Lower lobe of right lung (tissue), 2 donors: ENCODE data around the gene ASPSCR1. TPM values are rescaled to one million over a fixed set of nuclear protein-coding genes. Genes with fewer than 3 reads are reported as not detected.

ENCODE experiments used
- ATAC-seq, 2 donors: fragments of 200-7000 bp; cut with Tn5 transposase; one replicate each; pipeline ENCODE4 v1.9.1; 2020 to 2022; ENCODE audit warnings: mild to moderate bottlenecking in 2 of 2, moderate library complexity in 2 of 2
- DNase-seq: peaks from one replicate; pipeline ENCODE4 v3.0.0-alpha.2; 2020
- H3K27ac ChIP-seq: fragments of 200-600 bp; one replicate; pipeline ENCODE4 v1.8.0; 2022
- H3K27me3 ChIP-seq: fragments of 200-600 bp; one replicate; pipeline ENCODE4 v1.8.0; 2022; ENCODE audit warnings: low read depth
- H3K36me3 ChIP-seq: fragments of 200-600 bp; one replicate; pipeline ENCODE4 v1.8.0; 2022; ENCODE audit warnings: mild to moderate bottlenecking
- H3K4me1 ChIP-seq: fragments of 200-600 bp; one replicate; pipeline ENCODE4 v1.8.0; 2022
- H3K4me3 ChIP-seq: fragments of 200-600 bp; one replicate; pipeline ENCODE4 v1.8.0; 2022; ENCODE audit warnings: mild to moderate bottlenecking
- H3K9me3 ChIP-seq: fragments of 200-600 bp; one replicate; pipeline ENCODE4 v1.8.0; 2022
- intact Hi-C: fragments of 100-400 bp; cut with DNase I; formaldehyde crosslinking; loops from one replicate; pipeline ENCODE4 v1.11.0; 2022
- total RNA-seq: library from RNA; stranded (reverse); fragmentation: NEBNext Ultra II Directional; extraction: Animal tissue kit (Norgen Biotek cat#: 25700); gene quantifications from one replicate; pipeline ENCODE4 v1.2.1, GENCODE V29; 2021
- TF ChIP-seq, protein P1 (sequence below): fragments of 200-600 bp; IDR thresholded peaks from one replicate; pipeline ENCODE4 v1.8.0; 2022; ENCODE audit warnings: antibody characterized with exemption, mild to moderate bottlenecking
- donor health status: DM: no; HTN: yes; CAD: no; lungs with severe emphysema.

The ASPSCR1 gene
- total RNA-seq, 1 donor from 2014 or later, result 45.3 TPM

DNA sequence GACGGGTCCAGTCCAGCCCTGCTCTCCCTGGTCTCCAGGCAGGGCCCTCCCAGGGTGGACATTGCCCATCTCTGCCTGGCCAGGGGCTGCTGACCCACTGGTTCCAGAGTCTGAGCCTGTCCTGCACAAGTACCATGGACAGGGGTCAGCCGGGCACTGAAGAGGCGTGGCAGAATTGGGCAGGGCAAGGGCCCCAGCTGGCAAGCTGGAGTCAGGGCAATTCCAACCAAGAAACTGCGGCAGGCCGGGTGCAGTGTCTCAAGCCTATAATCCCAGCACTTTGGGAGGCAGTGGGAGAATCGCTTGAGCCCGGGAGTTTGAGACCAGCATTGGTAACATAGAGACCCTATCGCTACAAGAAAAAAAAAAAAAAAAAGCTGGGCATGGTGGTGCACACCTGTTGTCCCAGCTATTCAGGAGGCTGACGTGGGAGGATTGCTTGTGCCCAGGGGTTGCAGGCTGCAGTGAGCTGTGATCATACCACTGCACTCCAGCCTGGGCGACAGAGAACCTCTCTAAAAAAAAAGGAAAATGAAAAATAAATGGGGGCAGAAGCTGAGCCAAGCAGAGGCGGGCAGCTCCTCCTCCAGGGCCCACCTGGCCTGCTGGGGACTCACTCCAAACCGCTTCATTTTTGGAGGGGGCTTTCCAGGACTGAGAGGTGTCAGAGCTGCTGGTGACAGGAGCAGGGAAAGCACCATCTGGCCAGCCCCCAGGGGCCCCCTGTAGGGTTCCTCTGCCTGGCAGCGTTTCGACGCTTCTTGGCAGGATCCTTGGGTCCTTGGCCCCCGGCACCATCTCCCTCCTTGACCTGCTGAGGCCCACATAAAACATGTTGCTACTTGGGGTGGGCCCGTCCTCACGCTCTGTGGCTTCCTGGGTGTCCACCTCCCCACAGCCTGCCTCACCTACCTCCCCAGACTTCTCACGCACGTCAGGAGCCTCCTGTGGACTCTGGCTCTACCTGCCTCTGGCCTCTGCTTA, 47.0 kb upstream of the ASPSCR1 start:
- TF ChIP-seq, protein P1, sequence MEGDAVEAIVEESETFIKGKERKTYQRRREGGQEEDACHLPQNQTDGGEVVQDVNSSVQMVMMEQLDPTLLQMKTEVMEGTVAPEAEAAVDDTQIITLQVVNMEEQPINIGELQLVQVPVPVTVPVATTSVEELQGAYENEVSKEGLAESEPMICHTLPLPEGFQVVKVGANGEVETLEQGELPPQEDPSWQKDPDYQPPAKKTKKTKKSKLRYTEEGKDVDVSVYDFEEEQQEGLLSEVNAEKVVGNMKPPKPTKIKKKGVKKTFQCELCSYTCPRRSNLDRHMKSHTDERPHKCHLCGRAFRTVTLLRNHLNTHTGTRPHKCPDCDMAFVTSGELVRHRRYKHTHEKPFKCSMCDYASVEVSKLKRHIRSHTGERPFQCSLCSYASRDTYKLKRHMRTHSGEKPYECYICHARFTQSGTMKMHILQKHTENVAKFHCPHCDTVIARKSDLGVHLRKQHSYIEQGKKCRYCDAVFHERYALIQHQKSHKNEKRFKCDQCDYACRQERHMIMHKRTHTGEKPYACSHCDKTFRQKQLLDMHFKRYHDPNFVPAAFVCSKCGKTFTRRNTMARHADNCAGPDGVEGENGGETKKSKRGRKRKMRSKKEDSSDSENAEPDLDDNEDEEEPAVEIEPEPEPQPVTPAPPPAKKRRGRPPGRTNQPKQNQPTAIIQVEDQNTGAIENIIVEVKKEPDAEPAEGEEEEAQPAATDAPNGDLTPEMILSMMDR, result no peak
- no peak overlapping the region for H3K4me3 ChIP-seq
- no peaks in the 10 kb centered on the region for H3K9me3 ChIP-seq
- no peak for ATAC-seq
- no peaks in the 10 kb centered on the region for H3K36me3 ChIP-seq
- intact Hi-C loops, result no loop called here
- DNase-seq, result no peak
- H3K27ac ChIP-seq, result no peak overlapping the region
- peaks cover 20% of the 10 kb centered on the region for H3K4me1 ChIP-seq
- peaks cover 13% of the 10 kb centered on the region for H3K27me3 ChIP-seq

DNA sequence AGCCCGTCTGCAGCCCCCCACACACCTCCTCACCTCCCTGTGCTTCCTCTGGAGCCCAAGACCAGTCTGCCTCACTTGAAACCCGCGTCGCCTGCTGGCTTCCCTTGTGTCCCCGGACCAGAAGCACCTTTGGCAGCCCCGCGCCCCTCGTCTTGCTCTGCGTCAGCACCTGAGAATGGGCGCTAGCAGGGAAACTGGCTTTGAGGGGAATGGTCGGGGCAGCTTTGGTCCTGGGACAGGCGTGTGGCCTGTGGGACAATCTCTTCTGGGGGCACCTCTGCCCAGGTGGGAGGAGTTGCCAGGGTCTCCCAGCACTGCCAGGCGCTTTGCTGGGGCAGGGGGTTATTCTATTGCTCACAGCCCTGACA, 46.3 kb upstream of the ASPSCR1 start:
- Histone ChIP-seq H3K27ac (no peak overlapping the region), H3K36me3 (no peaks in the 10 kb centered on the region), H3K4me3 (no peak overlapping the region), H3K27me3 (peaks cover 13% of the 10 kb centered on the region), H3K4me1 (peaks cover 13% of the 10 kb centered on the region), H3K9me3 (no peaks in the 10 kb centered on the region)
- intact Hi-C loops, result no loop called here
- no peak for DNase-seq
- TF ChIP-seq, protein P1, result no peak
- no peak for ATAC-seq

DNA sequence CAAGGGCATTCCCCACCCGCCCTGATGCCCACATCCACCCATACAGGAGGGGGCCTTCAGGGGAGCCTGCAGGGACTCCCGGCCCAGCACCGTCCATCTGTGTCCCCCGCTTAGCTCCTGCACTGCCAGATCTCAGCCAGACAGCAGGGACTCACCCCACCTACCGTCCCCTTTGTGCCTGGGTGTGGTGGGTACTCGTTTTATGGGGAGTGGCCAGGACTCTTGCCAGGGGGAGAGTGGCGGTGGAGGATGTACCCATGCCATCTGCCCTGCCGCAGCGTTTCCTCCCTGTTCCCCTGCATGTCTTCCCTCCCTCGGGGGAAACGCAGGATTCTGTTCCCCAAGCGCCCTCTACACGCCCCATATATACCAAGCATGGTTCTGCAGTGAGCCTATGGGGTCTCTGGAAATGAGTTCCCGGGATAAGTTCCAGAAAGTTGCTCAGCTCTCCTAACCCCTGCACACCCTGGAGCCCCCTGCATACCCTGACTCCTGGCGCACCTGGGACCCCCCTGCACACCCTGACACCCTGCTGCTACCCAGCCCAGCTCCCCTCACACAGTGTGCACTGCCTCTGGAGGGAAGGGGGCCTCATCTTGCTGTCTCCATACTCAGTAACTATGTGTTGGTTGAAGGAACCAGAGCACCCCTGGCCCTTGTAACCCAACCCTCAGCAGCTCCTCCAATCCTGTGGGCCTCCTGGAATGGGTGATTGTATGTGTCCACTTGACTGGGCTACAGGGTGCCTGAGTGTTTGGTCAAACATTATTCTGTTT, 45.7 kb upstream of the ASPSCR1 start:
- no peak for DNase-seq
- H3K27ac ChIP-seq, result no peak overlapping the region
- TF ChIP-seq, protein P1, result no peak
- H3K9me3 ChIP-seq, result no peaks in the 10 kb centered on the region
- H3K27me3 ChIP-seq, result peaks cover 16% of the 10 kb centered on the region
- no peak overlapping the region for H3K4me3 ChIP-seq
- ATAC-seq, result no peak
- H3K4me1 ChIP-seq, result peaks cover 11% of the 10 kb centered on the region
- intact Hi-C loops, result no loop called here
- no peaks in the 10 kb centered on the region for H3K36me3 ChIP-seq

DNA sequence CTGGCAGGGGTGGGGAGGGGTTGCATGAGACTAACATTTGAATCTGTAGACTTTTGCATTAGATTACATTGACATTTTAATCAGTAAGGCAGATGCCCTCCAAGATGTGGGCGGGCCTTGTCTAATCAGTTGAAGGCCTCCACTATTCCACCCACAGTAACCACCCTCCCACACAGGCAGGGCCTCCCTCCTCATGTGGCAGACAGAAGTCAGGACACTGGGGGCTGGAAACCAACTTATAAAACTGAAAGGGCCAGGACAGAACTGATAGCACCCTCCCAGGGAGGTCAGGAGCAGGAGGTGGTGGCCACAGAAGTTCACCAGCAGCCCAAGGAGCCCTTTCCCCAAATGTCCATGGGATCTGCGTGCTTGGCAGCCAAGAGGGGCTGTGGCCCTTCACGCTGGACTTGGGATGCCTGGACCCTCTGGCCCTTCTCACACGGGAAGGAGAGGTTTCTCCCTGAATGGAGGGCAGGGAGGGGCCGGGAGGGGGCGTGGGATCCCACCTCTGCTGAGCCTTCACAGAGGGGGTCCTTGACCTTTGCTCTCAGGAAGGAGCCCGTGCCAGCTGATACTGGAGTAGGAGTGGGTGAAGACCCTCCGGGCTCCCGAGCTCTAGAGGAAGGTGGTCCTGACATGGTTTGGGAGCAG, 45.0 kb upstream of the ASPSCR1 start:
- DNase-seq, result no peak
- H3K27ac ChIP-seq, result no peak overlapping the region
- no peak for ATAC-seq
- no peak overlapping the region for H3K4me3 ChIP-seq
- TF ChIP-seq, protein P1, result no peak
- H3K9me3 ChIP-seq, result no peaks in the 10 kb centered on the region
- H3K36me3 ChIP-seq, result no peaks in the 10 kb centered on the region
- intact Hi-C loops, result no loop called here
- H3K4me1 ChIP-seq, result peaks cover 11% of the 10 kb centered on the region
- peaks cover 17% of the 10 kb centered on the region for H3K27me3 ChIP-seq

DNA sequence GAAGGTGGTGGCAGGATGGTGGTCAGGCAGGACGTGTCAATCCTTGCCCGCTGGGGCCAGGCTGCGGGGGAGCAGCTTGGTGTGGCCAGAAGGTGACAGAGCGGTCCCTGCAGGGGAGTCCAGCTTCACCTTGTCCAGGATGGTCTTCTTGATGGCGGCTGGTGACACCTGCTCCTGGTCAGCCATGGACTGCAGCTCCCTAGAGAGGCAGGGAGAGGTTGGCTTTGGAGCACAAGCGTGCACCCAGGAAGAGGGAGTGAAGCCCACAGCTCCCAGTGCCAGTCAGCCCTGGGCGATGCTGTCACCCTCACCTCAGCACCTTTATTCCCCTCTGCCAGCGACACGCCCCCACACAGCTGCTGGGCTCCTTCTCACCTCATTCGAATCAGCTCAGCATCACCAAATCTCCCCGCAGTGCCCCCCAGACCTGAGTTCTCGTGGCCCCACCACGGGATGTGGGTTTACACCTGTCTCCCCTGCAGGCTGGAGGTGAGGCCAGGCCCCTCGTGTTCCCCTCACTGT, 44.2 kb upstream of the ASPSCR1 start:
- H3K9me3 ChIP-seq, result no peaks in the 10 kb centered on the region
- intact Hi-C loops, result no loop called here

More for the DNA sequence above, 44.2 kb upstream of the ASPSCR1 start:
- Histone ChIP-seq H3K27me3 (peaks cover 15% of the 10 kb centered on the region), H3K4me3 (no peak overlapping the region), H3K27ac (no peak overlapping the region), H3K4me1 (peaks cover 7% of the 10 kb centered on the region), H3K36me3 (no peaks in the 10 kb centered on the region)
- ATAC-seq (no peak), DNase-seq (no peak)
- TF ChIP-seq, protein P1, result no peak
